HL-60 (cell line): Measurements from ENCODE around the gene CYP4F11.

Source experiments
- POLR2AphosphoS5 ChIP-seq: IDR thresholded peaks from 2 replicates; pipeline ENCODE4 v1.6.1; 2012; ENCODE audit warnings: low read depth
- REST ChIP-seq: IDR thresholded peaks from 2 replicates; pipeline ENCODE4 v1.6.1; 2012; ENCODE audit warnings: low read depth; ENCODE audit not compliant: insufficient replicate concordance
- TF ChIP-seq, protein P1 (sequence below): IDR thresholded peaks from one replicate; pipeline ENCODE4 v1.5.1; 2011; ENCODE audit warnings: low read length, control low read depth, inconsistent platforms; ENCODE audit not compliant: insufficient read depth

DNA sequence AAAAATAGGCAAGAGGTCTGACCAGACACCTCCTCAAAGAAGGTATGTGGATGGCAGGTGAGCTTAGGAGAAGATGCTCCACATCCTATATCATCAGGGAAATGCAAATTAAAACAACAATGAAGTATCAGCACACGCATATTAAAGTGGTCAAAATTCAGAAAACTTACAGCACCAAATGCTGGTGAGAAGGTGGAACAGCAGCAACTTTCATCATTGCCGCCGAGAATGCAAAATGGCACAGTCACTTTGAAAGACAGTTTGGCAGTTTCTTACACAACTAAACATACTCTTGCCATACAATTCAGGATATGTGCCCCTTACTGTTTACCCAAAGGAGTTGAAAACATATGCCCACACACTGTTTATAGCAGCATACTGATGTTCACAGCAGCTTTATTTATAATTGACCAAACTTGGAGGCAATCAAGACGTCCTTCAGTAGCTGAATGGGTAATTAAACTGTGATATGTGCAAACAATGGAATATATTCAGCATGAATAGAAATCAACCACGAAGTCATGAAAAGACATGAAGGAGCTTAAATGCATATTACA, 37.0 kb upstream of the CYP4F11 start:
- TF ChIP-seq REST (no peak), POLR2AphosphoS5 (no peak)
- TF ChIP-seq, protein P1, sequence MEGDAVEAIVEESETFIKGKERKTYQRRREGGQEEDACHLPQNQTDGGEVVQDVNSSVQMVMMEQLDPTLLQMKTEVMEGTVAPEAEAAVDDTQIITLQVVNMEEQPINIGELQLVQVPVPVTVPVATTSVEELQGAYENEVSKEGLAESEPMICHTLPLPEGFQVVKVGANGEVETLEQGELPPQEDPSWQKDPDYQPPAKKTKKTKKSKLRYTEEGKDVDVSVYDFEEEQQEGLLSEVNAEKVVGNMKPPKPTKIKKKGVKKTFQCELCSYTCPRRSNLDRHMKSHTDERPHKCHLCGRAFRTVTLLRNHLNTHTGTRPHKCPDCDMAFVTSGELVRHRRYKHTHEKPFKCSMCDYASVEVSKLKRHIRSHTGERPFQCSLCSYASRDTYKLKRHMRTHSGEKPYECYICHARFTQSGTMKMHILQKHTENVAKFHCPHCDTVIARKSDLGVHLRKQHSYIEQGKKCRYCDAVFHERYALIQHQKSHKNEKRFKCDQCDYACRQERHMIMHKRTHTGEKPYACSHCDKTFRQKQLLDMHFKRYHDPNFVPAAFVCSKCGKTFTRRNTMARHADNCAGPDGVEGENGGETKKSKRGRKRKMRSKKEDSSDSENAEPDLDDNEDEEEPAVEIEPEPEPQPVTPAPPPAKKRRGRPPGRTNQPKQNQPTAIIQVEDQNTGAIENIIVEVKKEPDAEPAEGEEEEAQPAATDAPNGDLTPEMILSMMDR, result no peak
